GM19035 (cell line): Measurements from ENCODE around the gene TMEM88.
"Not testable (repeated sequence)": the region's sequence is repeated elsewhere in the genome, so short reads cannot be mapped to it uniquely, and the experiment has no call there.

ENCODE experiments used
- ATAC-seq: cut with Tn5 transposase; IDR thresholded peaks from one replicate; pipeline ENCODE4 v1.9.1; 2021; ENCODE audit not compliant: unreplicated experiment

The TMEM88 gene

GRCh38 chr17:7855660-7856010 lies 769 bp downstream of the TMEM88 start:
- no peak for ATAC-seq

GRCh38 chr17:7856011-7856810 lies 1.3 kb downstream of the TMEM88 start:
- no peak for ATAC-seq

GRCh38 chr17:7856811-7857712 lies 2.2 kb downstream of the TMEM88 start, which contains the start of gene NAA38:
Gene NAA38 (minus strand): TSS chr17:7857559. CDS start chr17:7857463, 96 bp downstream.
- ATAC-seq, result peak; percentile 72

GRCh38 chr17:7857713-7858521 lies 3.1 kb downstream of the TMEM88 start, which contains the start of gene CYB5D1:
Gene CYB5D1 (plus strand): TSS chr17:7858003. CDS start chr17:7858135, 132 bp downstream.
- peak; percentile 47 for ATAC-seq

GRCh38 chr17:7858522-7858810 lies 3.6 kb downstream of the TMEM88 start:
- no peak for ATAC-seq

- no peak for ATAC-seq
Measured at GRCh38 chr17:7859028-7859427, 4.2 kb downstream of the TMEM88 start.

GRCh38 chr17:7862692-7863437 lies 8.0 kb downstream of the TMEM88 start:
- no peak for ATAC-seq

GRCh38 chr17:7864384-7864783 lies 9.5 kb downstream of the TMEM88 start:
- not testable (repeated sequence) for ATAC-seq

- ATAC-seq, result no peak
Measured at GRCh38 chr17:7864995-7865650, 10.3 kb downstream of the TMEM88 start.

- no peak for ATAC-seq
Measured at GRCh38 chr17:7867881-7868329, 13.0 kb downstream of the TMEM88 start.

GRCh38 chr17:7873051-7873450 lies 18.2 kb downstream of the TMEM88 start:
- ATAC-seq, result no peak

- no peak for ATAC-seq
Measured at GRCh38 chr17:7875804-7876370, 21.0 kb downstream of the TMEM88 start.

- ATAC-seq, result no peak
Measured at GRCh38 chr17:7878234-7878633, 23.4 kb downstream of the TMEM88 start.

GRCh38 chr17:7880076-7880868 lies 25.4 kb downstream of the TMEM88 start:
- ATAC-seq, result no peak

- no peak for ATAC-seq
Measured at GRCh38 chr17:7881276-7882054, 26.6 kb downstream of the TMEM88 start.

- no peak for ATAC-seq
Measured at GRCh38 chr17:7882068-7882467, 27.2 kb downstream of the TMEM88 start.

GRCh38 chr17:7882629-7883028 lies 27.8 kb downstream of the TMEM88 start:
- ATAC-seq, result no peak

- ATAC-seq, result no peak
Measured at GRCh38 chr17:7883781-7884386, 29.0 kb downstream of the TMEM88 start.
